GM19193 (cell line): ENCODE results near the gene ERF.
A peak's percentile ranks its signal among the peaks of the same experiment; 100 is the strongest.

ENCODE experiments used
- POLR2A ChIP-seq: IDR thresholded peaks from 4 replicates; pipeline ENCODE4 v1.6.1; 2011; ENCODE audit not compliant: insufficient read depth, insufficient read length; ENCODE audit errors: extremely low read depth

The ERF gene

GRCh38 chr19:42252365-42253244 lies 2.3 kb downstream of the ERF start:
- TF ChIP-seq POLR2A, result no peak

DNA sequence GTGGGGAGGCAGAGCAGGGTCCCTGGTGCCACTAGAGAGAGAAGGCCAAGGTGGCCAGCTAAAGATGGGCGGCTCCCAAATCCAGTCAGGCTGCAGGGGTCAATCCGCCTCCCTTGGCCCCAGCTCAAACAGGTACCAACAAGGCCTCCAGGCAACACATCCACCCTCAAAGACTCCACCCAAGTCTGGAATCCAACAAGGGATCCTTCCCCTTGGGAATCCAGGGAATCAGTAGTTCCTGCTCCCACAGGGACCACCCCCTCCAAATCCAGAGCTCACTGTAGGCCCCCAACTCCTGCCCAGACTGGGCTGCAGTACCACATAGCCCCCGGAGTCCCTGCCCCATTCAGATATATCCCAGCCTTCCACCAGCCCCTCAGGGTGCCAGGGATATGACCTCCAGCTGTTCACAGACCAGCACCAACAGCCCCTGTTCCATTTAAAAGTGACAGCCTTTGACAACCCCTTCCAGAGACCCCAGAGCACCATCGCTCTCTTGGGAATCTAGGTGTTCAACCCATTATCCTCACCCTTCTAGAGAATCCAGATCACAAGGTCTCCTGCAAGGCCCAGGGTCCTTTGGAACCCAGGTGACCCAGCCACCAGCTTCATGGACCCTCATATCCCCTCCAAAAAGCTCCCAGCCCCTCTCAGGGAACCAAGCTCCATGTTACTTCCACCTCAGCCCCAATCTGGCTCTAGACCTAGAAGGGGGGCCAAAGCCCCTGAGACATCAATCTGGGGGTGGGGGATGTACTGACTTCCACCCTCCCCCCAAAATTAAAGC lies 3.2 kb downstream of the ERF start:
- TF ChIP-seq POLR2A, result no peak

GRCh38 chr19:42250666-42251531 lies 4.0 kb downstream of the ERF start:
- TF ChIP-seq POLR2A, result no peak

- TF ChIP-seq POLR2A, result no peak
Observed at GRCh38 chr19:42250183-42250665, 4.7 kb downstream of the ERF start.

DNA sequence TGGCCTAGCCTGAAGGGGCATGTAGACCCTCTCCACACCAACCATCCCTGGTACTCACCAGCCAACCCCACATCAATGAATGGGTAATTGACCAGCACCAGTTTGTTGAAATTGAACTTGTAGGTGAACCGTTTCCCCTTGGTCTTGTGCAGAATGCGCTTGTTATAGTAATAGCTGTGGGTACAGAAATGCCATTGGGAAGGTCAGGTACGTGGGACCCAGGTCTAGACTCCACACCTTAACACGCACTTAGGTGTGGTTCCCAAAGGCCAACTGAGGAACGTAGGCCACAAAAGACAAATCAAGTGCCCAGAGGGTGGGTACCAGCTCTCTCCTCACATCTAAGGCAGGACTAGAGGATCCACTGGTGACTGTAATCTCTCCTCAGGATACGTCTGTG lies 5.2 kb downstream of the ERF start:
- TF ChIP-seq POLR2A, result no peak

DNA sequence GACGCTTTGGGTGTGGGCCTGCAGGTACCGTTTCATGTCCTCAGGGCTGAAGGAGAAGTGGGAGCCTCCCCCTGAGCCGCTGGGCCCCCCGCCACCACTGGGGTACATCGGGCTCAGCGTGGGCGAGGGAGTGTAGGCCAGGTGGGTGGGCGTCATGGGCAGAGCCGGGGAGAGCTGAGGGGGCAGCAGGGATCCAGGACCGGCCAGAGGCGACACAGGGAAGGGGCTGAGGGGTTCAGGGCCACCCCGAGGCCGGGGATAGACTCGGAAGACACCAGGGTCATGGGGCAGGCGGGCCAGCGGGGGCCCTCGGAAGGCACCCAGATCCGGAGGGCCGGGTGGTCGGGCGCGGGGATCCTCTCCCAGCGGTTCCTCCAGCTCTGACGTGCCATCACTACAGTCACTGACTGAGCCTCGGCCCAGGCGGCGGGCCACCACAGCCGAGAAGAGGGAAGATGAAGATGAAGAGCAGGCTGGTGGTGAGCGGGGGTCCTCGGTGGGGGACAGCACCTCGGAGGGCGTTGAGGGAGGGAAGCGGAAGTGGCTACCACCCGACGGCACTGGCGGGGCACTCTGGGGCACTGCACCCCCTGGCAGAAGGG lies 5.7 kb downstream of the ERF start:
- peak; percentile 14 for TF ChIP-seq POLR2A

DNA sequence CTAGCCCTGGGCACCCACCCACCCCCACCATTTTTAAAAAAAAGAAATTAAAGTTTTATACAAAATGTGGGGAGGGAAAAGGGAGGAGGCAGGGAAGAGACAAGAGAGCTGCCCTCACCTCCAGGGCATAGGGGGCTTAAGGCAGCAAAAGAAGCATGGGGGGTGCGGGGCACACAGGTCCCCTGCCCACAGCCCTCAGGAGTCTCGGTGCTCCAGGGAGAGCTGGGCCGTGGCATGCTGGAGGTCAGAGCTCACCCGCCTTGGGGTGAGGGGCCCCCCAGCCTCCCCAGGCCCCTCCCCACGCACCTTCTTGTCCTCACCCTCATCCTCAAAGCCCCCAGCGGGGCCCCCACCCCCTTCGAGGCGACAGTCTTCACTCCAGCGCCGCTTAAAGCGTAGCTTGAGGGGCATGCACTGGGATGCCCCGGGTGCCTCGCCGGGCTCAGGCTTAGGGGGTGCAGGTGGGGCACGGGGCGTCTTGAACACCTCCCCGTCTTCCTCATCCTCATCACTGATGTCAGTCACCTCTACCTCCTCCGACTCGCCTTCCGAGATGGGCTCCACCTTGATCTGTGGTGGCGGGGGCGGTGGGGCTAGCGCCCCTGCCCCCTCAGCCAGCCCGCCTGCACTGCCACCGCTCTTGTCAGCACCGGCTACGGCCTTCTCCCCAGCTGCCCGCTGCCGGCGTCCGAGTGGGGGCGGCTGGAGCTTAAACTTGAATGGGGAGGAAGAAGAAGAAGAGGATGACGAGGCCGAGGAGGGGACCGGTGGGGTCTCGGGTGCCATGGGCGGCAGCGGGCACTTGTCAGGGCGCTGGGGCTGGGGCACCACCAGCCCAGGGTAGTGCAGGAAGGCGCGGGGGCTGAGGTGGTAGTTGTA lies 6.4 kb downstream of the ERF start:
- no peak for TF ChIP-seq POLR2A

DNA sequence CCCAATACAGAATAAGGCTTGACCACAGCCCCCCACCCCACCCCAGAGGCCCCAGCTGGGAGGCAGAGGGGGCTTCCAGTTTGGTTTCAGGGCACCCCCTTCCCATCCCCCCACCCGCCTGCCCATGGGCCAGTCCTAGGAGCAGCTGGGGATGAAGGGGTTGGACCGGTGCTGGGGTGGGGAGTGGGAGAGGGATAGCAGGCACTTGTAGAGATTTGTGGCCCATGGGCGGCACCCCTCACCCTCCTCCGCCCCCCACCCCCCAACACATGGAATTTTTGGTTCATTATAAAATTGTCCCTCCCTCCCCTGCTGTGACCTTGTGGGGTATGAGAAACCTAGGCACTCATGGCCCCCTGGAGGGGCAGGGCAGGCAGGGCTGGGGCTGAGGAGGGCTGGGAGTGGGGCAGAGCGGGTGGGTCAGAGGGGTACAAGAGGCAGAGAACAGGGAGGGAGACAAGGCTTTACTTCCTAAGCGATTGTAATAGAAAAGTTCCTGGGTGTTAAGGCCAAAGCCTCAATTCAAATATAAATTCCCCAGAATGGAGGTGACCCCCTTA lies 7.2 kb downstream of the ERF start:
- no peak for TF ChIP-seq POLR2A

DNA sequence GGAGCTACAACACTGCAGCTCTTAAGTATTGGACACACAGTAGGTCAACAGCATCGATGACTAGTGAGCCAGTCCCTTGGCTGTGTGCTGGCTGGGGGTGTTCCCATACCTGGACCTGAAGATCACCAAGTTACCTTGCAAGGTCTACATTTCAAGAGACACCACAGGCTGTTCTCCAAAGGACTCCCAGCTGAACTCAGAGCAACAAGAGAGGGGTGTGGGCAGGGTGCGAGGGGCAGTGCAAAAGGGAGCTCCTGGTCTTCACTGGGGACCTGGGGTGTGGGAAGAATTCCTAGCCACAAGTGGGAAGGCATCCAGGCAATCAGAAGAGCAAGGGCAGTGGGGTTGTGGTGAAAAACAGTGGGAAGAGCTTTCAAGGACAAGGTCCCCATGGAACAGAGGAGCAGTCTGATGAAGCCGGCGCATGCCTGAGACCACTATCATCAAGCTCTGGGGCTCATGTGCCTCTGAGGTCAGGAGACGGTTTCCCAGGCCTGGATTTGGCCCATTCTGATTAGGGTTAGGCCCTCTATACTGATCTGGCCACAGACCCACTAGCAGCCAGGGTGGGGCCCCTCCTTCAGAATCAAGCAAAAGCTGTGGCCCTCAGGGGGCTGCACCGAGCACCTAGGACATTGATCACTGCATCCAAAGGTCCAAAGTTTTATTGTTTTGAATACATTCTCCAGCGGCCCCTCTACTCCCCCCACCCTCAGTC lies 7.8 kb downstream of the ERF start:
- no peak for TF ChIP-seq POLR2A

DNA sequence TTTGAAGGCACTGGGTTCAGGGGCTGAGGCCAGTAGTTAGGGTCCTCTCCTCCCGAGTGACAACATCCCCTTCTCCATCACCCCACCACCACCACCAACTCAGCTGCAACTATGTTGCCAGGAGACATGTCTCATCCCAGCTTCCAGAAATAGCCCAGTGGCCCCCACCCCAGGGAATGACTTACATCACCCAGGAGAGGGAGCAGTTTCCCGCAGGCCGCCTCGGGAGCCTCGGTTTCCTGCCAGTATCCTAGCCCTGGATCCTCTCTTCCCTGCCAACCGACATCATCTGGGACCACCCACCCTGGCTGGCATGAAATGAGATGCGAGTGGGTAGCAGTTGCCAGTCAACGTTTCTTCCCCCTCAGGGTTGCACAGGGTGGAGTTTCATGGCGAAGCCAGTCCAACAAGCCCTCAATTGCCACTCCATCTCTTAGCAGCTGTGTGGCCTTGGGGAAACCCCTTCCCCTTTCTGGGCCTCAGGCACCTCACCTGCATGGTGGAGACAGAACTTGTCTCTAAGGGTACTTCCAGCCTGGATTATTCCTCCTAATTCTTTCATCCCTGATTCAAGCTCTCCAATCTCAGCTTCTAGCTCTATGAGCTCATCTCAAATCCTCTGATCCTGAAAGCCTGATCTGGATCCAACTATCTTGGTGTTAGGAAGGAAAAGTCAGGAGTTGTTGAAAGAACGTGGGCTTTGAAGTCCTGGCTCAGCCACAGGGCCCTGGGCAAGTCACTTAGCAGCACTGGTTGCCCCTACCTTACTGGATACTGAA lies 8.6 kb downstream of the ERF start:
- peak; percentile 13 for TF ChIP-seq POLR2A

DNA sequence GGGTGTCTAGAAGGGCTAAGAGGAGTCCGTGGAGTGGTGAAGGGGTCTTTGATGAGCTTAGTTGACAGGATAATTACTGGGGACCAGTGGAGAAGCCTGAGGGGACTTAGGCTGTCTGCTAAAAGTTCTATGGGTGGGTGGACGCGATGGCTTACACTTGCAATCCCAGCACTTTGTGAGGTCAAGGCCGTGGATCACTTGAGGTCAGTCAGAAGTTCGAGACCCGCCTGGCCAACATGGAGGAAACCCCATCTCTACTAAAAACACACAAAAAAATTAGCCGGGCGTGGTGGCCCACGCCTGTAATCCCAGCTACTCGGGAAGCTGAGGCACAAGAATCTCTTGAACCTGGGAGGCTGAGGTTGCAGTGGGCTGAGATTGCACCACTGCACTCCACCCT lies 9.7 kb downstream of the ERF start:
- TF ChIP-seq POLR2A, result no peak
